Gastrocnemius medialis (tissue), 4 donors: Measurements from ENCODE around the gene DENND1A. TPM values are rescaled to one million over a fixed set of nuclear protein-coding genes. Genes with fewer than 3 reads are reported as not detected.

Experiments used
- ATAC-seq, 2 donors: fragments of 150-250 bp; one replicate each; pipeline ENCODE4 v1.9.1; 2016
- DNase-seq, 2 donors: peaks; one replicate each; pipeline ENCODE4 v3.0.0-alpha.2; 2019
- H3K27ac ChIP-seq, 4 donors: fragments of 200-600 bp; sonication (generic); 1 replicate in 1 of 4; 2 replicates in 3 of 4; pipeline ENCODE4 v1.5.1; 2016 to 2018; ENCODE audit warnings: mild to moderate bottlenecking in 2 of 4, moderate library complexity in 1 of 4
- H3K27me3 ChIP-seq, 3 donors: fragments of 200-600 bp; sonication (generic) in 2 of 3; 1 replicate in 1 of 3; 2 replicates in 2 of 3; pipeline versions ENCODE4 v1.5.1 to v1.6.0; 2016 to 2019; ENCODE audit warnings: mild to moderate bottlenecking in 1 of 3, moderate library complexity in 1 of 3
- H3K36me3 ChIP-seq, 2 donors: fragments of 200-600 bp; sonication (generic) in 1 of 2; one replicate each; pipeline ENCODE4 v1.5.1; 2017 to 2018
- H3K4me1 ChIP-seq, 2 donors: fragments of 200-600 bp; sonication (generic) in 1 of 2; one replicate each; pipeline ENCODE4 v1.5.1; 2016 to 2017; ENCODE audit warnings: mild to moderate bottlenecking in 2 of 2
- H3K4me3 ChIP-seq, 4 donors: fragments of 200-600 bp; sonication (generic) in 3 of 4; 1 replicate in 1 of 4; 2 replicates in 3 of 4; pipeline ENCODE4 v1.5.1; 2016 to 2019; ENCODE audit warnings: mild to moderate bottlenecking in 2 of 4
- H3K9me3 ChIP-seq, 3 donors: fragments of 200-600 bp; sonication (generic) in 2 of 3; 1 replicate in 1 of 3; 2 replicates in 2 of 3; pipeline ENCODE4 v1.5.1; 2016 to 2019
- POLR2A ChIP-seq, 2 donors: fragments of 450-650 bp; IDR thresholded peaks; one replicate each; pipeline ENCODE4 v1.6.1; 2017; ENCODE audit warnings: antibody characterized with exemption in 2 of 2, mild to moderate bottlenecking in 2 of 2, moderate library complexity in 2 of 2
- in situ Hi-C, 4 donors: fragments of 200-750 bp; cut with MboI; loops; one replicate each; pipeline versions ENCODE4 v1.15.0 to v1.8.0; 2017; ENCODE audit warnings: low sequenced_read_pairs in 4 of 4
- intact Hi-C: fragments of 100-400 bp; cut with DNase I; formaldehyde crosslinking; loops from one replicate; pipeline ENCODE4 v1.15.1; 2023; ENCODE audit warnings: low total_unique reads
- total RNA-seq, 4 donors: library from RNA; depleted of rRNA; stranded (reverse); fragments of >200 nt; gene quantifications; one replicate each; pipeline versions ENCODE4 v1.1.0 to v1.2.3, GENCODE V29; 2016
- TF ChIP-seq, protein P1 (sequence below), 5 experiments: fragments of 450-650 bp in 3 of 5; fragments of 200-600 bp in 2 of 5; sonication (generic) in 2 of 5; IDR thresholded peaks in 4 of 5; conservative IDR thresholded peaks in 1 of 5; 1 replicate in 4 of 5; 2 replicates in 1 of 5; pipeline ENCODE4 v1.5.1; 2016 to 2019; ENCODE audit warnings: antibody characterized with exemption in 5 of 5, mild to moderate bottlenecking in 3 of 5, moderate library complexity in 3 of 5

DENND1A gene
- total RNA-seq, 4 donors from 2014 or later: 14.1 to 24.6 (median 16.4) TPM

GRCh38 chr9:123523845-123524244, 406.1 kb downstream of the DENND1A start:
- H3K4me3 ChIP-seq: no peak overlapping the region
- in situ Hi-C loops: no loop called here
- H3K27me3 ChIP-seq: no peaks in the 10 kb centered on the region
- H3K27ac ChIP-seq: no peak overlapping the region
- DNase-seq (no peak), ATAC-seq (no peak)
- H3K9me3 ChIP-seq: no peaks in the 10 kb centered on the region
- intact Hi-C loops: no loop called here
- H3K36me3 ChIP-seq: no peaks in the 10 kb centered on the region
- TF ChIP-seq, protein P1, sequence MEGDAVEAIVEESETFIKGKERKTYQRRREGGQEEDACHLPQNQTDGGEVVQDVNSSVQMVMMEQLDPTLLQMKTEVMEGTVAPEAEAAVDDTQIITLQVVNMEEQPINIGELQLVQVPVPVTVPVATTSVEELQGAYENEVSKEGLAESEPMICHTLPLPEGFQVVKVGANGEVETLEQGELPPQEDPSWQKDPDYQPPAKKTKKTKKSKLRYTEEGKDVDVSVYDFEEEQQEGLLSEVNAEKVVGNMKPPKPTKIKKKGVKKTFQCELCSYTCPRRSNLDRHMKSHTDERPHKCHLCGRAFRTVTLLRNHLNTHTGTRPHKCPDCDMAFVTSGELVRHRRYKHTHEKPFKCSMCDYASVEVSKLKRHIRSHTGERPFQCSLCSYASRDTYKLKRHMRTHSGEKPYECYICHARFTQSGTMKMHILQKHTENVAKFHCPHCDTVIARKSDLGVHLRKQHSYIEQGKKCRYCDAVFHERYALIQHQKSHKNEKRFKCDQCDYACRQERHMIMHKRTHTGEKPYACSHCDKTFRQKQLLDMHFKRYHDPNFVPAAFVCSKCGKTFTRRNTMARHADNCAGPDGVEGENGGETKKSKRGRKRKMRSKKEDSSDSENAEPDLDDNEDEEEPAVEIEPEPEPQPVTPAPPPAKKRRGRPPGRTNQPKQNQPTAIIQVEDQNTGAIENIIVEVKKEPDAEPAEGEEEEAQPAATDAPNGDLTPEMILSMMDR (IDR thresholded peaks at IDR 0.05 in 4 of 5, conservative IDR thresholded peaks at IDR 0.05 in 1 of 5): no peak
- TF ChIP-seq POLR2A (IDR thresholded peaks at IDR 0.05): no peak
- no peaks in the 10 kb centered on the region for H3K4me1 ChIP-seq

- H3K27me3 ChIP-seq: no peaks in the 10 kb centered on the region
- H3K4me3 ChIP-seq: no peak overlapping the region
- in situ Hi-C loops (no loop called here), intact Hi-C loops (no loop called here)
- TF ChIP-seq, protein P1 (IDR thresholded peaks at IDR 0.05 in 4 of 5, conservative IDR thresholded peaks at IDR 0.05 in 1 of 5): no peak
- TF ChIP-seq POLR2A (IDR thresholded peaks at IDR 0.05): no peak
- DNase-seq (no peak), ATAC-seq (no peak)
- H3K4me1 ChIP-seq: no peaks in the 10 kb centered on the region
- no peaks in the 10 kb centered on the region for H3K36me3 ChIP-seq
- no peaks in the 10 kb centered on the region for H3K9me3 ChIP-seq
- H3K27ac ChIP-seq: no peak overlapping the region
Observed at GRCh38 chr9:123523001-123523400, 406.9 kb downstream of the DENND1A start.

GRCh38 chr9:123522251-123522650, 407.7 kb downstream of the DENND1A start:
- intact Hi-C loops (no loop called here), in situ Hi-C loops (no loop called here)
- ATAC-seq (no peak), DNase-seq (no peak)
- Histone ChIP-seq H3K27ac (no peak overlapping the region), H3K4me3 (no peak overlapping the region), H3K4me1 (no peaks in the 10 kb centered on the region), H3K27me3 (no peaks in the 10 kb centered on the region), H3K9me3 (no peaks in the 10 kb centered on the region), H3K36me3 (no peaks in the 10 kb centered on the region)
- TF ChIP-seq, protein P1 (IDR thresholded peaks at IDR 0.05 in 4 of 5, conservative IDR thresholded peaks at IDR 0.05 in 1 of 5): no peak
- no peak for TF ChIP-seq POLR2A (IDR thresholded peaks at IDR 0.05)

GRCh38 chr9:123518338-123518737, 411.6 kb downstream of the DENND1A start:
- intact Hi-C loops: no loop called here
- Histone ChIP-seq H3K27me3 (no peaks in the 10 kb centered on the region), H3K4me3 (no peak overlapping the region), H3K9me3 (no peaks in the 10 kb centered on the region), H3K36me3 (no peaks in the 10 kb centered on the region), H3K27ac (no peak overlapping the region), H3K4me1 (no peaks in the 10 kb centered on the region)
- DNase-seq: no peak
- no peak for ATAC-seq
- TF ChIP-seq, protein P1 (IDR thresholded peaks at IDR 0.05 in 4 of 5, conservative IDR thresholded peaks at IDR 0.05 in 1 of 5): no peak
- no peak for TF ChIP-seq POLR2A (IDR thresholded peaks at IDR 0.05)
- in situ Hi-C loops: no loop called here

- ATAC-seq (no peak), DNase-seq (no peak)
- Histone ChIP-seq H3K27me3 (no peaks in the 10 kb centered on the region), H3K4me3 (no peak overlapping the region), H3K9me3 (no peaks in the 10 kb centered on the region), H3K27ac (no peak overlapping the region), H3K4me1 (no peaks in the 10 kb centered on the region), H3K36me3 (no peaks in the 10 kb centered on the region)
- in situ Hi-C loops (no loop called here), intact Hi-C loops (no loop called here)
- TF ChIP-seq POLR2A (IDR thresholded peaks at IDR 0.05): no peak
Observed at GRCh38 chr9:123517512-123517911, 412.4 kb downstream of the DENND1A start.
